Measurements from ENCODE around the gene DNASE1L1. TPM values are rescaled to one million over a fixed set of nuclear protein-coding genes. Genes with fewer than 3 reads are reported as not detected.

The DNASE1L1 gene
- total and polyA plus RNA-seq, 2 of the 13 experiments (the other 11 are each of a cell fraction or from before 2014, with no cell fraction given): 4.7 to 12.3 TPM

GRCh38 chrX:154397888-154398667 is 11.0 kb downstream of the DNASE1L1 start, which contains the start of gene RPL10 (continued):
- TF ChIP-seq ELK4 (CRISPR knock-in tag; IDR thresholded peaks at IDR 0.05; ENCODE audit: borderline replicate concordance) (no peak), ZNF543 (CRISPR knock-in tag; IDR thresholded peaks at IDR 0.05) (no peak), ZNF280D (CRISPR knock-in tag; IDR thresholded peaks at IDR 0.05) (peak; percentile 26; the same call in 1 of the 2 replicates), THRA (CRISPR knock-in tag; IDR thresholded peaks at IDR 0.05; ENCODE audit: borderline replicate concordance) (0 out of 2 replicates have a peak, but pooled peaks have one; percentile 47), SALL2 (CRISPR knock-in tag; IDR thresholded peaks at IDR 0.05) (0 out of 2 replicates have a peak, but pooled peaks have one; percentile 7), ZNF33B (CRISPR knock-in tag; IDR thresholded peaks at IDR 0.05) (no peak), RXRA (CRISPR knock-in tag; IDR thresholded peaks at IDR 0.05) (no peak), ZBTB43 (CRISPR knock-in tag; conservative IDR thresholded peaks at IDR 0.05) (peak; percentile 49; the same call in 1 of the 2 replicates), SMAD1 (CRISPR knock-in tag; IDR thresholded peaks at IDR 0.05; ENCODE audit: borderline replicate concordance, low read depth) (0 out of 2 replicates have a peak, but pooled peaks have one; percentile 10), HMGXB4 (CRISPR knock-in tag; IDR thresholded peaks at IDR 0.05; ENCODE audit: borderline replicate concordance in 1 of 2, low read depth in 1 of 2) (peak in 1 of 2 experiments; percentile 49; a peak in 1 of 4 replicates), MNT (IDR thresholded peaks at IDR 0.05) (0 out of 2 replicates have a peak, but pooled peaks have one; percentile 30), ZSCAN21 (CRISPR knock-in tag; IDR thresholded peaks at IDR 0.05; ENCODE audit: borderline replicate concordance) (peak; percentile 49; the same call in 1 of the 2 replicates), ONECUT2 (CRISPR knock-in tag; IDR thresholded peaks at IDR 0.05) (no peak), CHD2 (IDR thresholded peaks at IDR 0.05; ENCODE audit: low read depth, low read length) (peak; percentile 43; the same call in 1 of the 2 replicates), ZKSCAN5 (CRISPR knock-in tag; IDR thresholded peaks at IDR 0.05) (no peak), ZNF780A (CRISPR knock-in tag; IDR thresholded peaks at IDR 0.05) (no peak), ZKSCAN8 (CRISPR knock-in tag; IDR thresholded peaks at IDR 0.05; ENCODE audit: borderline replicate concordance) (no peak)

All from HepG2 (cell line).